ENCODE measurements around the gene HMOX1. TPM values are rescaled to one million over a fixed set of nuclear protein-coding genes. Genes with fewer than 3 reads are reported as not detected.

Gene HMOX1
- polyA plus RNA-seq, 4 donors = 39.8 to 48.5 (median 41.9) TPM

DNA sequence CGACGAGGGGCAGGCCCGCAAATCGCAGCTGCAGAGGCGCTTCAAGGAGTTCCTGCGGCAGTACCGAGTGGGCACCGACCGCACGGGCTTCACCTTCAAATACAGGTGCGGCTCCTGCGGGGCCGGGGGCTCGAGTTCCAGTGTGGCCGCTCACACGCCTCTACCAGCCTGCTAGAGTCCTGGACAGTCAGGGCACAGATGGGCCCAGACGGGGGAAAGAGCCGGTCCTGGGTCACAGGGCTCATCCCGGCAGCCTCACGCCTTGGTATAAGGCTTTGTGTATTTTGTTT is 19.6 kb downstream of the HMOX1 start:
- no peak for DNase-seq (ENCODE audit: low read depth in 4 of 4, low spot score in 2 of 4)

DNA sequence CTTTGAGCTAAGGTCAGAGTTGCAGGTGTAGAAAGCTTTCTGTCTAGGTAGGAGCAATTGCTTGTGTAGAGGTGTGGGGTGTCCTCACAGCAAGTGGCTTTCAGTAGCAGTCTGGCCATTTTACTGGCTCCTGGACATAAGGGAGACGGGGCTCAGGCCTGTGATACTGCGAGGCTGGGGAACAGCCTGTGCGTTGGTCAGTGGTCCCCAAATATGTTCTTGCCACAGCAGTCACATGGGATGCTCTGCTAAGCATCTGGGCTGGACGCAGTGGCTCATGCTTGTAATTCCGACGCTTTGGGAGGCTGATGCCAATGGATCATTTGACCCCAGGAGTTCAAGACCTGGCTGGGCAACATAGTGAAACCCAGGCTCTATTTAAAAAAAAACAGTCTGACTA is 21.0 kb downstream of the HMOX1 start:
- no peak for DNase-seq (ENCODE audit: low read depth in 4 of 4, low spot score in 2 of 4)

DNA sequence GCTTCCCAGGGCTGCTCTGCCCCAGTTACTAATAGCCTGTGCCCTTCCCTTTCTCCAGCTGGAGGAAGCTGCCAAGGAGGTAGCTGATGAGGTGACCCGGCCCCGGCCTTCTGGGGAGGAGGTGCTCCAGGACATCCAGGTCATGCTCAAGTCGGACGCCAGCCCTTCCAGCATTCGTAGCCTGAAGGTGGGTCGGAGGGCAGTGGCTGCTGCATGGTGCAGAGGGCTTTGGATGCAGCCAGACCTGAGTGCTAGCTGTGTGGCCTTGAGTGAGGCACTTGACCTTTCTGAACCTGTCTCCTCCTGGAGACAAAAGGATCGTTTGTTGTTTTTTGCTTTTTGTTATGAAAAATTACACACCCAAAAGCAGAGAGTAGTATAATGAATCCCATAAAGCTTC is 22.5 kb downstream of the HMOX1 start:
- DNase-seq (ENCODE audit: low read depth in 4 of 4, low spot score in 2 of 4) = no peak

DNA sequence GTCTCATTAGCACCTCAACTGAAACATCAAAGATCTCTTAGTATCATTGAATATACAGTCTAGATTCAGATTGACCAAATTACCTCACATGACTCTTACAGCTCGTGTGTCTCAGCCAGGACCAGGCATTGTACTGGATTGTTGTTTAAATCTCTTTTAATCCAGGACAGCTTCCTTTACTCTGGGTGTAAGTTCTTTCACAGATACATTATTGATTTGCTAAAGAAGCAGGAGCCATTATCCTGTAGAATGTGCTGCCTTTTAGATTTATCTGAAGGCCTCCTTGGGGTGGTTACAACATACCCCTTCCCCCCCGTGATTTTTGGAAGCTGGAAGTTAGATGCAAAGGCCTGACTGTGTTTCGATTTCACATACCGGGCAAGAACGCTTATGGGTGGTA is 23.3 kb downstream of the HMOX1 start:
- DNase-seq (ENCODE audit: low read depth in 4 of 4, low spot score in 2 of 4) = no peak

DNA sequence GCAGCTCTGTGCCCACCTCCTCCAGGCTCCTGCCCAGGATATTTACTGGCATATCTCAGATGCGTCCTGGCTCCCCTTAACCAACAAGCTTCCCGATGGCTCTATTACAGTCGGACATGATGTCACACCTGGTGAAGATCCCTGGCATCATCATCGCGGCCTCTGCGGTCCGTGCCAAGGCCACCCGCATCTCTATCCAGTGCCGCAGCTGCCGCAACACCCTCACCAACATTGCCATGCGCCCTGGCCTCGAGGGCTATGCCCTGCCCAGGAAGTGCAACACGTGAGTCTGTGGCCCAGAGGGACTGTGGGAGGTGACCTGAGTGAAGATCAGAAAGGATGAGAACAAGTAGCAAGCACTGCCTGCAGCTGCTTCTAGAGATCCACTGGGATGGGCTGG is 25.5 kb downstream of the HMOX1 start:
- no peak for DNase-seq (ENCODE audit: low read depth in 4 of 4, low spot score in 2 of 4)

DNA sequence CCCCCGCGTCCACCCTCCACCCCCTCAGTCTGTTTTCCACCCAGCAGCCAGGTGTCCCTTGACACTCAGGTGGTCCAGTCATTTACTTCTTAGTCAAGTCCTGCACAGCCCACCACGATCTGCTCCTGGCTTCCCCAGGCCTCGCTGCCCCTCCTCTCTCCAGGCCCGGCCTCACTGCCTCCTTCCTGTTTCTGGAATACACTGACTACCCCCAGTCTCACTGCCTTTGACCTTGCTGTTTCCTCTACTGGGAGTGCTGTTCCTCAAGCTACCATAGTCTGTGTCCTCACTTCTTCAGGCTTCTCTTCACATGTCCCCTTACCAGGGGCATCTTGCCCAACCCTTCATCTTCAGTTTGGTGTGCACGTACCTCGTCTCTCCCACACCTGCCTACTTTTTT is 26.5 kb downstream of the HMOX1 start:
- no peak for DNase-seq (ENCODE audit: low read depth in 4 of 4, low spot score in 2 of 4)

DNA sequence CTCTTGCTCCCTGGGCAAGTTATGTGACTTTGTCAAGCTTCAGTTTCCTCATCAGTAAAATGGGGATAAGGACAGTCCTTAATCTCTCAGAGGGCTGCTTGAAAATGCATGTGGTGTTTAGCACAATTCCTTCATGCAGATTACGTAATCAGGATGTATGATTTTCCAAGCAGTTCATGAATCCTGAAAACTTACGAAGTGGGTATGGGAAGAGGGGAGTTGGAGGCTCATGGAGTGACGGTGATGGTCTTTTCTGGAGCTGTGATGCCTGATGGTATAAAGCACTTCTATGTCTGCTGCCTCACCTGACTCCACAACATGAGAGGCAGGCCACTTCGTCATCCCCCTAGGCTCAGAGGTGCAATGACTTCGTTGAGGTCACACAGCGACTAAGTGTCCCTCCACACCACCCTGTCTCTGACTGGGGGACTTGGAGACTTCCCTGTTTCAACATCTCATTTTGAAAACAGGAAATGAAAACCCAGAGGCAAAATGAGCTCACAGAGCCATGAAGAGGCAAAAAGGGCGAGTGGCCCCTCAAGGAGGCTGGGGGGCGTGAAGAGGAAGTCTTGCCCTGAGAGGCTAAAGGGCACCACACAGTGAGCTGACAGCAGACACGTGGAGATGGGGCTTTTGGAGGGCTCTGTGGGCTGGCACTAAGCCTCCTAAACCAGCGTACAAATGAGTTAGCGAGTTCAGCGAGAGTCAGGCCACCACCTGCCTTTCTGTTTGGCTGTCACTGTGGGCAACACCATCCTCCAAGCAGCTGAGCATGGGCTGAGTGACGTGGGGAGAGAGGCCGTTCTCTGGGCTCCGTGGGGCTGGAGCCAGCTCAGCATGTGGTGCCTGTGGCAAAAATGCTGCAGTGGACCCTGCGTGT is 29.1 kb downstream of the HMOX1 start:
- no peak for DNase-seq (ENCODE audit: low read depth in 4 of 4, low spot score in 2 of 4)

DNA sequence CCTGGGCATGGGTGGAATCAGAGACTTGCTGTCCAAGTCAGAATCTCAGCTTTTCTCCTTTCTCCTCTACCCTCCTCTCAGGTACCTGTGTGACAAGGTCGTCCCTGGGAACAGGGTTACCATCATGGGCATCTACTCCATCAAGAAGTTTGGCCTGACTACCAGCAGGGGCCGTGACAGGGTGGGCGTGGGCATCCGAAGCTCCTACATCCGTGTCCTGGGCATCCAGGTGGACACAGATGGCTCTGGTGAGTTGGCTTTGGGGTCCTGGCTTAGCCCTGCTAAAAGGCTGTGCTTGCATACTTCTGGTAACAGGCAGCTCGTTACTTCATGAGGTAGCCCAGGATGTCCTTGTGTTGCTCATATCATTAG is 29.8 kb downstream of the HMOX1 start:
- DNase-seq (ENCODE audit: low read depth in 4 of 4, low spot score in 2 of 4) = no peak

DNA sequence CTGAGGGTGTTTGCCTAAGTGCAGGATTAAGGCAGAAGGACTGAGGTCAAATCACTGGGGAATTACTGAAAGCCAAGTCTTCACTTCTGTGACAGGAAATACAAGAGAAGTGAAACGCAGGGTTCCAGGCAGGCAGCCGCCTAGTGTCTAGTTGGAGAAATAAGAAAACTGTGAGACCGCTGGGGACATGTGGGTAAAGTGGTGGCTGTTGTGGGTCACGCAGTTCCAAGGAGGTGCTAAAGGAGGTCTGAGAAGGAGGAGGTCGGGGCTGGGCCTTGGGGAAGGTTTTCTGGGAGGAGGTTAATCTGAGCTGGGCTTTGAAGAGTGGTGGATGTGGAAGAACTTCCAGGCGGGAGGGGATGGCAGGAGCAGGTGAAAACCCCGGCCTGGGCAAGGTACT is 30.2 kb downstream of the HMOX1 start:
- no peak for DNase-seq (ENCODE audit: low read depth in 4 of 4, low spot score in 2 of 4)

DNA sequence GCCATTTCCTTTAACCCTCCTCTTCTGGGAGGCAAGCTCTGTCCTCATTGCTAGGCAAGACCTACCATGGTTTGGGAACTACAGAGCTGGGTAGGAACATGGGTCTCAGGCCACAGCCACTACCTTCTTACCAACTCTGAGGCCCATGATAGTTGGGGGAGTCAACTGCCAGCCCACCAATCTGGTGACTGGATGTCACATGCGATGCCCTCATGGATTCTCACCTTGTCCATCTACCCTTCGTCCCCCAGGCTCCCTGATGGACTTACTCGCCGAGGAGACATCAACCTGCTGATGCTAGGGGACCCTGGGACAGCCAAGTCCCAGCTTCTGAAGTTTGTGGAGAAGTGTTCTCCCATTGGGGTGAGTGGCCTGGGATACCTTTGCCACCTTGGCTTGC is 32.7 kb downstream of the HMOX1 start:
- no peak for DNase-seq (ENCODE audit: low read depth in 4 of 4, low spot score in 2 of 4)

DNA sequence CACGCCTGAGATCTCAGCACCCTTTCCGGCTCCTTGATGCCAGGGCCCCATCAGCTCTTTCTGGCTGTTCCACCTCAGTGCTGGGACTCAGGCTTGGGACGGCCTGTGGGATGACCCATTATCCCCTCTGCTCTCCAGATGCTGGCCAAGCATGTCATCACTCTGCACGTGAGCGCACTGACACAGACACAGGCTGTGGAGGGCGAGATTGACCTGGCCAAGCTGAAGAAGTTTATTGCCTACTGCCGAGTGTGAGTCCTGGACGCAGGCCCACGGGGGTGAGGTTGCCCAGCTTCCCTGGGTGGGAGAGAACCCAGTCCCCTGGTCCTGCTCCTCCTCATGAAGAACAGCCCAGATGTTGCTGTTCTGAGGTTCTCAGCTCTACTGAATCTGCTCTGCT is 36.7 kb downstream of the HMOX1 start:
- DNase-seq (ENCODE audit: low read depth in 4 of 4, low spot score in 2 of 4) = no peak

DNA sequence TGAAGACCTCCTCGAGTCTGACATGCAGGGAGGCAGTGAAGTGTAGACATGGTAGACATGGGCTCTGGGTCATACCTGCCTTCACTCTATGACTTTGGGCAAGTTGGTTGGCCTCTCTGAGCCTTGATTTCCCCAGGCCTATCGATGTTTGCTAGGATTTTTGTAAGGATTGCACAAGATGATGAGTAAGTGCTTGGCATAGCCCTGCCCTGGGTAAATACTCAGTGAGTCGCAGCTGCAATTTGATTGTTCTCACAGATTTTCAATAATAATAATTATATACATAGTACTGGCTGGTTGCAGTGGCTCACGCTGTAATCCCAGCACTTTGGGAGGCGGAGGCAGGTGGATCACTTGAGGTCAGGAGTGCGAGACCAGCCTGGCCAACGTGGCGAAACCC is 37.2 kb downstream of the HMOX1 start:
- DNase-seq (ENCODE audit: low read depth in 4 of 4, low spot score in 2 of 4) = no peak

DNA sequence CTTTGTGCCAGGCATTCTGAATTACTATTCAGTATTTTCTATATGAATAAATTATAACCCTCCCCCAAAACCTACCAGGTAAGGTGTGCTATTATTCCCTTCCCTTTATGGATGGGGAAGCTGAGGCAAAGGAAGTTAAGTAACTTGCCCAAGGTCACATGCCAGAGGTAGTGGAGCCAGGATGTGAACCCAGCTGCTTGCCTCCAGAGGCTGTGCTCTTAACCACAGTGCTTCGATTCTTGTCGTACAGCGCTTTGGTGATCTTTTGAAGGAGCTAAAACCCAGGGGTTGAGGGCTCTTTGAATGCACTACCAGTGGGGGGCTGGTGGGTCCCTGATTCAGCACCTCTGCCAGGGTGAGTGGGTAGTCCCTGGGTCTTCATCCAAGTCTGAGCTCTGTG is 37.8 kb downstream of the HMOX1 start:
- DNase-seq (ENCODE audit: low read depth in 4 of 4, low spot score in 2 of 4) = no peak

DNA sequence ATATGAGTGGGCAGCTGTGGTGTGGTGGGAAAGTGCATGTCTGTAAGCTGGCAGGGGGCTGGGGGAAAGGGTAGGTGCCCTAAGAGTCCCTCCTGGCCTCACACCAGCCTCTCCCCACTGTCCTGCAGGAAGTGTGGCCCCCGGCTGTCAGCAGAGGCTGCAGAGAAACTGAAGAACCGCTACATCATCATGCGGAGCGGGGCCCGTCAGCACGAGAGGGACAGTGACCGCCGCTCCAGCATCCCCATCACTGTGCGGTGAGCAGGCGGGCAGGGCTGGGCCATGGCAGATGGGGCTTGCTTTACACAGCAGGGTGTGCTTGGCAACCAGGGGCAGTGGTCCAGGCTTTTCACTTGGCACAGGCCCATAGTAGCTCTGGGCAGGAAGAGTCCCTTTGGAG is 38.9 kb downstream of the HMOX1 start:
- no peak for DNase-seq (ENCODE audit: low read depth in 4 of 4, low spot score in 2 of 4)

DNA sequence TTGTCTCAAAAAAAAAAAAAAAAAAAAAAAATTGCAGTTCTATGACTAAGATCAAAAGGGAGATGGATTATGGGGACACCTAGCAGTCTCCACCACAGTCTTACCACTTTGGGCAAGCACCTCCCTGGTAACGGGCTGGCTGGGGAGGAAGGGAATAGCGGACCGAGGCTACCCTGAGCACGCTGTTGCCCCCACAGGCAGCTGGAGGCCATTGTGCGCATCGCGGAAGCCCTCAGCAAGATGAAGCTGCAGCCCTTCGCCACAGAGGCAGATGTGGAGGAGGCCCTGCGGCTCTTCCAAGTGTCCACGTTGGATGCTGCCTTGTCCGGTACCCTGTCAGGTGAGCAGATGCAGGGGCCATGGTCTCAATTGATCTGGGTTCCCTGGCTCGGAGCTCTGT is 40.2 kb downstream of the HMOX1 start:
- DNase-seq (ENCODE audit: low read depth in 4 of 4, low spot score in 2 of 4) = no peak

DNA sequence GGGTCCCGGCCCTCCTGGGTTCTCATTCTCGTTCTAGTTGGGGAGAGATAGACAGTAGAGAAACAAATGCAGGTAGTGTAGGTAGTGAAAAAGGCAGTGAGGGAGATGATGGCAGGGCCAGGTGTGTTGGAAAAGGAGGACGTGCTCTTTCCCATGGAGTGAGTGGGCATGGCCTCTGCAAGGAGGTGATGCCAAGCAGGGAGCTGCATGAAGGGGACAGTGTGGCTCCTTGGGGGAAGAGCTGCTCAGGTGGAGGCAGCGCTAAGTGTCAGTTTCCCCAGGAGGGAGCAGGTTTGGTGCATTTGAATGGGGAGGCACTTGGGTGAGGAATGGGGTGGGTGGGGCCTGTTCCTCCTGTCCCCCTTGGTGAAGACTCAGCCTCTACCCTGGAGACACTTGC is 41.2 kb downstream of the HMOX1 start:
- no peak for DNase-seq (ENCODE audit: low read depth in 4 of 4, low spot score in 2 of 4)

DNA sequence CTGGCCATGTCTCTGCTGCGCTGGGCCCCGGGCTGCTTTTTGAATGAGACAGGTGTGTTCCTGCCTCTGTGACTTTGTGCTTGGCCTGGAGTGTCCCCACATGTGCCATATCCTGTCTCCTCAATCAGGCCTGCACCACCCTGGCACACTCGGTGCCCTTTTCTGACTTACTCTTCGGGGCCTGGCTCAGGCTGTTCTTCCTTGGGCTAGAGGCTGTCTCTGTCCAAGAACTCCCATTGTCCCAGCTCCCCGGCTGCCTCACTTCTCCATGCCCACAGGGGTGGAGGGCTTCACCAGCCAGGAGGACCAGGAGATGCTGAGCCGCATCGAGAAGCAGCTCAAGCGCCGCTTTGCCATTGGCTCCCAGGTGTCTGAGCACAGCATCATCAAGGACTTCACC is 42.0 kb downstream of the HMOX1 start:
- no peak for DNase-seq (ENCODE audit: low read depth in 4 of 4, low spot score in 2 of 4)

DNA sequence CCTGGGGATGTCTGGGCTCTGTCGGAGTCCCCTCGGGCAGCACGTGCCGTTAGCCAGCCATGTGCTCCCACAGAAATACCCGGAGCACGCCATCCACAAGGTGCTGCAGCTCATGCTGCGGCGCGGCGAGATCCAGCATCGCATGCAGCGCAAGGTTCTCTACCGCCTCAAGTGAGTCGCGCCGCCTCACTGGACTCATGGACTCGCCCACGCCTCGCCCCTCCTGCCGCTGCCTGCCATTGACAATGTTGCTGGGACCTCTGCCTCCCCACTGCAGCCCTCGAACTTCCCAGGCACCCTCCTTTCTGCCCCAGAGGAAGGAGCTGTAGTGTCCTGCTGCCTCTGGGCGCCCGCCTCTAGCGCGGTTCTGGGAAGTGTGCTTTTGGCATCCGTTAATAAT is 43.2 kb downstream of the HMOX1 start:
- no peak for DNase-seq (ENCODE audit: low read depth in 4 of 4, low spot score in 2 of 4)

DNA sequence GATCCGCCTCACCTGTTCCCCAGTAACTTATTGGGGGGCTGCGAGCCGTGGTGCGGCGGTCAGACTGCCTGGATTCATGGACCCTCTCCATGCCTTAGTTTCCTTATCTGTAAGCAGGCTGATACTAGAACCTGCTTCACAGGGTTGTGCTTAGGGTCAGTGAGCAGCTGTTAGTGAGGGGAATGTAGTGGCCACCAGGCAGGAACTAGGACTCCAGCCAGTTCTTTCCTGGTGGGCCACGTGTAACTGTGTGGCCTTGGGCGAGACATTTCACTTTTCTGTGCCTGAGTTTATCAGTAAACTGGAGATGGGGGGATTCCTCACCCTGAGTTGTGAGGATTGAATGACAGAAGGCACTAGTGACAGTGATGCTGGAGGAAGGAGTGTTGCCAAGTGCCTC is 43.9 kb downstream of the HMOX1 start:
- no peak for DNase-seq (ENCODE audit: low read depth in 4 of 4, low spot score in 2 of 4)

DNA sequence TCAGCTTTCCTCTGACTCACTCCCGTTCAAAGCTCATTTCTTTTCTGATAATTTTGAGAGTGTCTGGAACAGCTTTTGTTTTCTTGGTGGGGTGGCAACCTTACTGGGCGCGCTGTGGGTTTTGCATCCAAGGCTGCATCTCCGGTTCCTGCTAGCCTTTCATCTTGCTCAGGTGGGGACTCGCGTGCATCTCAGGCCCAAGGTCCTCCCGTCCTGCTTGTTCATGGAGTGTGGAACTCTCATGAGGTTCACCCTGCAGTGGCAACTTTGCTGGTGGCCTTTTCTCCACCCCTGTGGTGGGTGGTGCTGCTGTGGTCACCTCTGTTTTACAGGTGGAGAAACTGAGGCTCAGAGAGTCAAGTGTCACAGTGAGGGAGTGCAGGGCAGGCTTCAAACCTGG is 44.6 kb downstream of the HMOX1 start:
- DNase-seq (ENCODE audit: low read depth in 4 of 4, low spot score in 2 of 4) = no peak

DNA sequence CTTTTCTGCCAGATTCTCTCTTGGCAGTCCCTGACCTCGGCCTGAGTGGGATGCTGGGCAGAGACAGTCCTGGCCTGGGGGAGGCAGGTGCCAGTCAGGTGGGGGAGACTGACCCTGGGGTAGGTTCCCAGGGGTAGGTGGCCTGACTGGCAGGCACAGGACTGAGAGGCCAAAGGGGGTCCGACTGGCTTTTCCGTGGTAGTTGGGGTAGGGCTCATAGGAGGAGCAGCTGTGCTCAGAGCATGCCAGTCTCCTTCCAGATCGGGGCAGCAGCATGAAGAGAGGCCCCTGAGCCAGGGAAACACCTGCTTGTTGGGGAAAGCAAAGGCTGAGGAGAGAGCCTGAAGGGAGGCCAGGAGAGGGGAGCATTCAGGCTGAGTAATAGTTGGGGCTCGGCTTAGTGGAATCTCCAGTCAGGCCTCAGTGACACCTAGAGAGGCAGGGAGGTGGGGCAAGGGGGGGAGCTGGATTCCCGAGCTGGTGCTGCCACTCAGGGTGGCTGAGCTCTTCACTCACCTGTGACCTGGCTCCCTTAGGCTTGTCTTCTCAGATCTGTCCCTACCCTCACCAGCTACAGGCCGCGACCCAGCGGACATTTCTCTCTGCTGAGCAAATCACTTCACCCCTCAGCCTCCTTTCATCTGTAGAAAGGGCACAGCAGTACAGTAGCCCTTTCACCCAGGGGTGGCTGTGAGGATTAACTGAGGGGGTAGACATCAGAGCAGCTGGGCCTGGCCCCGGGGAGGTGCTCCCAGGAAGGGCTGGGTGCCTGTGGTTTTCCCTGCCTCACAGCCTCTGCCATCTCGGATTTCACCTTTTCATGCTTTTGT is 45.3 kb downstream of the HMOX1 start:
- no peak for DNase-seq (ENCODE audit: low read depth in 4 of 4, low spot score in 2 of 4)

DNA sequence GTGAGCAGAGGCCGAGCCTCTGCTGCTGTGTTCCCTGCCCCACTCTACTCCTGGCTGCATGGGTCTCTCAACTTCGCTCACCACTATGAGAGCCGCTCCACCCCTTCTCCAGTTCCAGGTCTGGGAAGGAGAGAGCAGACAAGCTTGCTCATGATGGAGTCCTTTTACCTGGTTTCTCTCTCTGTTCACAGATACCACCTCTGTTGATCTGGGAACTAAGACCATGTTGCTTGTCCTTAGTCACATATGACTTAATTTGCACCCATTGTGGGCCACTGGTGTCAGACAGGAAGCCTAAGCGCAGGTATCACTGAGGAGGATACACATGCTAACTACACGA is 45.9 kb downstream of the HMOX1 start:
- no peak for DNase-seq (ENCODE audit: low read depth in 4 of 4, low spot score in 2 of 4)
